A549 (cell line): ENCODE measurements around the gene OPCML.

ENCODE experiments used
- EP300 ChIP-seq, 2 experiments: fragments of >200 bp; sonication (Bioruptor Twin); formaldehyde crosslinking; IDR thresholded peaks; 2 replicates in 1 of 2; 3 replicates in 1 of 2; pipeline ENCODE4 v1.6.1; 2016 to 2017
- MAFK ChIP-seq: fragments of 450-650 bp; IDR thresholded peaks from 2 replicates; pipeline ENCODE4 v1.6.1; 2014; ENCODE audit not compliant: partially characterized antibody
- MAX ChIP-seq: IDR thresholded peaks from 2 replicates; pipeline ENCODE4 v1.6.1; 2012
- POLR2A ChIP-seq: IDR thresholded peaks from 2 replicates; pipeline ENCODE4 v1.6.1; 2012; ENCODE audit warnings: mild to moderate bottlenecking, low read length
- RARB ChIP-seq: fragments of 250-450 bp; sonication (Bioruptor Pico); IDR thresholded peaks from 2 replicates; pipeline ENCODE4 v1.8.0; 2021; ENCODE audit warnings: mild to moderate bottlenecking, moderate library complexity
- ZNF302 ChIP-seq: fragments of 250-450 bp; sonication (Bioruptor Pico); IDR thresholded peaks from 2 replicates; pipeline ENCODE4 v1.9.0; 2021; ENCODE audit warnings: inconsistent platforms, mild to moderate bottlenecking, moderate library complexity
- TF ChIP-seq, protein P1 (sequence below): fragments of >200 bp; sonication (Bioruptor Twin); formaldehyde crosslinking; IDR thresholded peaks from 3 replicates; pipeline ENCODE4 v1.5.1; 2016

DNA sequence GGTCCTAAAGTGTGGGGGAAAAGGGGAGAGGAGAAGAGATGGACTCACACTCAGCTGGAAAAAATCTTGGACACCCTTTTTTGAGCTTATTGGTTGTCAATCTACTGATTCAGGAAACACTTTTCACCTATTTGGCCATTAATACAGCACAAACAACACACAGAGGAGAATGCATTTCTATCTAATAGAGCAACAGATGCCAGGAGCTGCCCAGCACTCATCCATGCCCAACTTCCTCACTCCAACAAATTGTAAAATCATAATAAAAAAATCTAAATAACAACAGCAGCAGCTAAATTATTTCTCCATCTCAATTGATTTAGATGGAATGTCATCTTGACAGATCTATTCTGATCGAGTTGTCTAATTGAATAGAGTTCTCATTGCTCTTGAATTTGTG, 628.2 kb downstream of the OPCML start:
- TF ChIP-seq POLR2A (no peak), MAFK (no peak), ZNF302 (CRISPR knock-in tag) (no peak), EP300 (IDR thresholded peaks at IDR 0.05) (no peak), MAX (no peak), RARB (no peak)
- TF ChIP-seq, protein P1, sequence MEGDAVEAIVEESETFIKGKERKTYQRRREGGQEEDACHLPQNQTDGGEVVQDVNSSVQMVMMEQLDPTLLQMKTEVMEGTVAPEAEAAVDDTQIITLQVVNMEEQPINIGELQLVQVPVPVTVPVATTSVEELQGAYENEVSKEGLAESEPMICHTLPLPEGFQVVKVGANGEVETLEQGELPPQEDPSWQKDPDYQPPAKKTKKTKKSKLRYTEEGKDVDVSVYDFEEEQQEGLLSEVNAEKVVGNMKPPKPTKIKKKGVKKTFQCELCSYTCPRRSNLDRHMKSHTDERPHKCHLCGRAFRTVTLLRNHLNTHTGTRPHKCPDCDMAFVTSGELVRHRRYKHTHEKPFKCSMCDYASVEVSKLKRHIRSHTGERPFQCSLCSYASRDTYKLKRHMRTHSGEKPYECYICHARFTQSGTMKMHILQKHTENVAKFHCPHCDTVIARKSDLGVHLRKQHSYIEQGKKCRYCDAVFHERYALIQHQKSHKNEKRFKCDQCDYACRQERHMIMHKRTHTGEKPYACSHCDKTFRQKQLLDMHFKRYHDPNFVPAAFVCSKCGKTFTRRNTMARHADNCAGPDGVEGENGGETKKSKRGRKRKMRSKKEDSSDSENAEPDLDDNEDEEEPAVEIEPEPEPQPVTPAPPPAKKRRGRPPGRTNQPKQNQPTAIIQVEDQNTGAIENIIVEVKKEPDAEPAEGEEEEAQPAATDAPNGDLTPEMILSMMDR: no peak
